Coronary artery (tissue), 2 donors: Measurements from ENCODE around the gene RASSF1.
"Not testable (repeated sequence)": the region's sequence is repeated elsewhere in the genome, so short reads cannot be mapped to it uniquely, and the experiment has no call there.

Experiments
- DNase-seq: peaks from one replicate; pipeline ENCODE4 v3.0.0-alpha.2; 2017; ENCODE audit warnings: low spot score
- H3K27ac ChIP-seq, 2 donors: fragments of 200-600 bp; sonication (generic); one replicate each; pipeline ENCODE4 v1.5.1; 2016 to 2019
- H3K4me3 ChIP-seq: fragments of 200-600 bp; sonication (generic); 2 replicates; pipeline ENCODE4 v1.5.1; 2016; ENCODE audit warnings: mild to moderate bottlenecking, moderate library complexity
- TF ChIP-seq, protein P1 (sequence below): fragments of 200-600 bp; sonication (generic); IDR thresholded peaks from one replicate; pipeline ENCODE4 v1.5.1; 2019; ENCODE audit warnings: antibody characterized with exemption

The RASSF1 gene

DNA sequence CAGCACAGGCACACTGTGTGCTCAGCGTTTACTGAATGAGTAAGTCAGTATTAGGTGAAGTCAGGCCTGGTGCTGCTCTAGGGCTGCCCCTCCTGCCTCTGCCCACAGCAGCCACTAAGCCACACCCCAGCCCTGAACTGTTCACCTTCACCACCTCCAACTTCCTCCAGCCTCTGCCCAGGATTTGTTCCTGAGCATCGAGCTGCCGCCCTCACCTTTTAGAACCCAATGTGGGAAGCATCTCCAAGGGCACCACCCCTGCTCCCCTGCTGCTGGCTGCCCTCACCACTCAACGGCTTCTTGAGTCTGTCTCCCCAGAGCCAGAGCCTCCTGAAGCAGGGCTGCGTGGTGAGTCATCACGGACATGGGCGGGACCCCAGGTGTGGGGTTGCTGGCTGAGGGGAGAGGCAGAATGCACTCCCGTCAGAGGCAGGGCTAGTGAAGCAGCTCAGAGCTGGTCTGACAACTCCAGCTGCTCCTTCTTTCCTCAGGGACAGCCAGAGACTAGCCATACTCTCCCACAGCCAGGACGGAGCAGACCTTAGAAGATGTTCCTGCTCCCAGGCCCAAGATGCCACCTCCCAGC is 23.9 kb downstream of the RASSF1 start:
- no peak overlapping the region for H3K4me3 ChIP-seq
- TF ChIP-seq, protein P1, sequence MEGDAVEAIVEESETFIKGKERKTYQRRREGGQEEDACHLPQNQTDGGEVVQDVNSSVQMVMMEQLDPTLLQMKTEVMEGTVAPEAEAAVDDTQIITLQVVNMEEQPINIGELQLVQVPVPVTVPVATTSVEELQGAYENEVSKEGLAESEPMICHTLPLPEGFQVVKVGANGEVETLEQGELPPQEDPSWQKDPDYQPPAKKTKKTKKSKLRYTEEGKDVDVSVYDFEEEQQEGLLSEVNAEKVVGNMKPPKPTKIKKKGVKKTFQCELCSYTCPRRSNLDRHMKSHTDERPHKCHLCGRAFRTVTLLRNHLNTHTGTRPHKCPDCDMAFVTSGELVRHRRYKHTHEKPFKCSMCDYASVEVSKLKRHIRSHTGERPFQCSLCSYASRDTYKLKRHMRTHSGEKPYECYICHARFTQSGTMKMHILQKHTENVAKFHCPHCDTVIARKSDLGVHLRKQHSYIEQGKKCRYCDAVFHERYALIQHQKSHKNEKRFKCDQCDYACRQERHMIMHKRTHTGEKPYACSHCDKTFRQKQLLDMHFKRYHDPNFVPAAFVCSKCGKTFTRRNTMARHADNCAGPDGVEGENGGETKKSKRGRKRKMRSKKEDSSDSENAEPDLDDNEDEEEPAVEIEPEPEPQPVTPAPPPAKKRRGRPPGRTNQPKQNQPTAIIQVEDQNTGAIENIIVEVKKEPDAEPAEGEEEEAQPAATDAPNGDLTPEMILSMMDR: no peak
- H3K27ac ChIP-seq: peak overlapping the region in 1 of 2 donors; percentile 53
- no peak for DNase-seq

DNA sequence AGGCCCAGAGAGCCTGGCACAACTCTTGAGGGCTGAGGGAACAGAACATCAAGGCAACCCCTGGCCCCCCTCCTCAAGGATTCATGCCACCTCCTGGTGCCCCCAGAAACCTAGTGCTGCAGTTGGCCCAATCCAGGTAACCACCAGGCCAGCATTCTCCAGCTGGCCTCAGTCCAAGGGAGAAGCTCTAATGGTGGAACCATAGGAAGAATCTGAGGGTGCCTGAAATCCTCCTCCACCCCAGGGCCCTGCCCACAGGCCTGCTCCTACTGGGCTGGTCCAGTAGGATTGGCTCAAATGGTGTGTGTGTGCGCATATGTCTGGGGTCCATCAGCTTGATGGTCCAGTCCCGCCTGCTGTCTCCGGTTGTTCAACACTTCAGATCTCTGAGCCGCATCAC is 25.8 kb downstream of the RASSF1 start:
- DNase-seq: no peak
- Histone ChIP-seq H3K27ac (no peak overlapping the region), H3K4me3 (no peak overlapping the region)
- TF ChIP-seq, protein P1: no peak

DNA sequence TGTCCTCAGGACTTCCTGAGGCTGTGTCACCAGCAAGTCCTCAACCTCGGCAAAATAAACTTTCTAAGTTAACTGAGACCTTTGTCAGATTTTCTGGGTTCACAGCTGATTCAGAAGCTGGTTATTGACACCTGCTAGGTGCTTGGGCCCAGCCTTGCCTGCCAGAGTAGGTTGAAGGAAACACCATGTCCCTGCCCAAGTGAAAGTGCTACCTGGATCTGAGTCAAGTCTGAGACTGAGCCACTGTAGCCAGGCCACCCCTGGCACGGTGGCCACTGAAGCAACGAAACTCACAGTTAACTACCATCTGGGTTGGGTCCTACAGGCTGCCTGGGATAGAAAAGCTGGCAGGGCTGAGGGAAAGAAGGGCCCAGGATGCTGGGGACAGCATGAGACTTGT is 26.3 kb downstream of the RASSF1 start:
- TF ChIP-seq, protein P1: no peak
- Histone ChIP-seq H3K4me3 (no peak overlapping the region), H3K27ac (no peak overlapping the region)
- no peak for DNase-seq

DNA sequence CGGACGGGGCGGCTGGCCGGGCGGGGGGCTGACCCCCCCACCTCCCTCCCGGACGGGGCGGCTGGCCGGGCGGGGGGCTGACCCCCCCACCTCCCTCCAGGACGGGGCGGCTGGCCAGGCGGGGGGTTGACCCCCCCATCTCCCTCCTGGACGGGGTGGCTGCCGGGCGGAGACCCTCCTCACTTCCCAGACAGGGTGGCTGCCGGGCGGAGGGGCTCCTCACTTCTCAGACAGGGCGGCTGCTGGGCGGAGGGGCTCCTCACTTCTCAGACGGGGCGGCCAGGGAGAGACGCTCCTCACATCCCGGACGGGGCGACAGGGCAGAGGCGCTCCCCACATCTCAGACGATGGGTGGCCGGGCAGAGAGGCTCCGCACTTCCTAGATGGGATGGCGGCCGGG is 28.6 kb downstream of the RASSF1 start:
- not testable (repeated sequence) for H3K4me3 ChIP-seq, H3K27ac ChIP-seq, DNase-seq

DNA sequence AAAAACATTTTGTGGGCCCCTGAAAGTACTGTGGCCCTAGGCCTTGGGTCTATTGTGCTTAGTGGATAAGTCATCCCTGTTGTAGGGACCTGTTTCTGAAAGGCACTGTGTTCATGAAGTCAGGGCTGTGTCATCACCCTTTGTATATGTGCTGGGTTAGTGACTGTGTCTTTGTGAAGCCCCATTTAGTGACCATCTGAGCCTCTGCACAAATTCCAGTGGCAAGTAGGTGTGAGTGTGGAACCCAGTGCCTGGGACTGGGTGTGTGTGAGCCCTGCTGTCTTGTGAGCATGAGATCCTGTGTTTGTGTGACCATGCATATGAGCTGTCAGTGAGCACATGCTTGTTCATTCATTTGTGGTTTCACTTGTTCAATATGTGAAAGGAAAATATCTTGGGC is 36.0 kb downstream of the RASSF1 start:
- TF ChIP-seq, protein P1: no peak
- no peak overlapping the region for H3K4me3 ChIP-seq
- no peak for DNase-seq
- H3K27ac ChIP-seq: no peak overlapping the region

DNA sequence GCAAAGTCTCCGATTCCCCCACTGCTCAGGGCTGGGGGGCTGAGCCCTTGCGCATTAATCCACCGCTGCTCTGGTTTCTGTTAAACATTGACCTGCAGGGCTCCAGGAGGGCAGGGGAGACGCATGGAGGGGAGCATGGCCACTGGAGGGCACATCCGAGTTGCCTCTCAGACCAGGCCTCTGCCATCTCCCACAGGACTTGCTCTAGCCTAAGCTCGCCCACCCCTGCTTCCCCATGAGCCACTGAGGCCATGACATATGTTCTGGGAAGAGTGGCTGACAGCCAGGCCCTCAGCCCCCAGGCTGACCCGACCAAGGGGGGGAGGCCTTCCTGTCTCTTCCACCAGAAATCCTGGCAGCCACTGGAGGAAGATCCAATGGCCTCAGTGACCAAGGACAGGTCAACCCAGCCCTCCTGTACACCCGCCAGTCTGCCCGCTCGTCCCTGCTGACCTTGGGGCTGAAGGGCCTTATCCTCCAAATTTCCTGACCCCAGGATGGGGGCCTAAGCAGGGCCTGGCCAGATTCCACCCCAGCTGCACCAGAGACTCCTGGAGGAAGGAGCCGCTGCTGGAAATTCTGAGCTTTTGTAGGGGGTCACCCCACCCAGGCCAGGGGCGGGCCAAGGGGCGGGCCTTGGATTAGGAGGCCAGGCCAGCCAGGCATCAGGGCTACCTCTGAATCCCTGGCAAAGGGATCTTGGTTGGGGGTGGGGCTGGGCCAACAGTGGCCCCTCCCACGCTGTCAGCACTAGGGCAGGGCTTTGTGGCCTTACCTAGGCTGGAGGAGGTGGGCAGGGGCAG is 37.4 kb downstream of the RASSF1 start, which contains the start of gene HYAL1:
Gene HYAL1, minus strand, starts transcription at position 562 of the 803 bp plus-strand sequence. CDS start 618 bp downstream, outside the sequence.
- DNase-seq: peak; percentile 82
- TF ChIP-seq, protein P1: no peak
- Histone ChIP-seq H3K27ac (peak within 1 kb of the TSS; percentile 23 to 81), H3K4me3 (peak within 1 kb of the TSS; percentile 48)

DNA sequence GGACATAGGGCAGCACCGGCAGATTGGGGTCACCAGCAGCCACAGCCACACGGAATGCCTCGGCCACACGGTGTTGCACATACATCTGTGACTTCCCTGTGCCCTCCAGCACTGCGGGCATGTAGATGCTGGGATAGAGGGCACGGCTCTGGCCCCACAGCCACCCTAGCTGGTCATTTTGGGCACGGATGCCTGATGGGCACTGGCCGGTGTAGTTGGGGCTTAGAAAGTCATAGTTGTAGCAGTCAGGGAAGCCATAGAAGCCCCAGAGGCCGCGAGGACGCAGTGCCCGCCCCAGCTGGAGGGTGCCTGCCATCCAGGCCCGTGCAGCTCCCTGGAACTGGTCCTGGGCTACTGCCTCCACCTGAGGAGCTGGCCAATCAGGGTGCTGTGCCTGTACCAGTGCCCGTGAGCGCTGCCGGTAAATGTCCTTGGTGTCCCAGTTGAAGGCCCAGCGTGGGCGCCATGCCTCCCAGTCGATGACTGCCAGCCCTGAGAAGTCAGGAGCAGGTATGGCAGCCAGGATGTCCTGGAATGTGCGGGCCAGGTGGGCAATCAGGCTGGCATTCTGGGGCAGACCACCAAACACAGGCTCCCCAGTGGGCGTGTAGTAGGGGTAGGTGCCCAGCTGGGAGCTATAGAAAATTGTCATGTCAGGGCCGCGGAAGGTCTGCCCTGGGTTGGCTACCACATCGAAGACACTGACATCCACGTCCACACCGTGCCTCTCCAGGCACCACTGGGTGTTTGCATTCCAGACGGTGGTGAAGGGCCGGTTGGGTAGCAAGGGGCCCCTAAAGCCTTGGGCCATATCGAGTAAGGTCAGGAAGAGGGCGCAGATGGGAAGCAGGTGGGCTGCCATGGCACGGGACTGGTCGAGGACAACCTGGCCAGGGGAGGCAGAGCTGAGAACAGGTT is 38.3 kb downstream of the RASSF1 start:
- TF ChIP-seq, protein P1: no peak
- peak; percentile 75 for DNase-seq
- Histone ChIP-seq H3K27ac (peak overlapping the region; percentile 23 to 81), H3K4me3 (peak overlapping the region; percentile 48)
